GM19463 (cell line): Measurements from ENCODE around the gene TFAP2A.

Experiments
- ATAC-seq: cut with Tn5 transposase; IDR thresholded peaks from one replicate; pipeline ENCODE4 v1.9.1; 2021; ENCODE audit warnings: mild to moderate bottlenecking, moderate library complexity; ENCODE audit not compliant: unreplicated experiment

TFAP2A gene

GRCh38 chr6:10426781-10427279 is 12.0 kb upstream of the TFAP2A start:
- no peak for ATAC-seq

GRCh38 chr6:10425975-10426780 is 11.3 kb upstream of the TFAP2A start:
- ATAC-seq: peak; percentile 57

- no peak for ATAC-seq
These were observed 10.5 kb upstream of the TFAP2A start for GRCh38 chr6:10425176-10425974.

- no peak for ATAC-seq
These were observed 9.2 kb upstream of the TFAP2A start for GRCh38 chr6:10424040-10424439.

- no peak for ATAC-seq
These were observed 7.8 kb upstream of the TFAP2A start for GRCh38 chr6:10422737-10423034.

- no peak for ATAC-seq
These were observed 7.3 kb upstream of the TFAP2A start for GRCh38 chr6:10421921-10422736.

GRCh38 chr6:10421158-10421920 is 6.5 kb upstream of the TFAP2A start:
- ATAC-seq: no peak

GRCh38 chr6:10420546-10421157 is 5.8 kb upstream of the TFAP2A start:
- no peak for ATAC-seq

GRCh38 chr6:10419749-10420545 is 5.1 kb upstream of the TFAP2A start:
- no peak for ATAC-seq

- peak; percentile 40 for ATAC-seq
These were observed 4.2 kb upstream of the TFAP2A start for GRCh38 chr6:10418862-10419748.

GRCh38 chr6:10418361-10418861 is 3.5 kb upstream of the TFAP2A start:
- peak; percentile 3 for ATAC-seq

- ATAC-seq: no peak
These were observed 2.8 kb upstream of the TFAP2A start for GRCh38 chr6:10417681-10418104.

GRCh38 chr6:10416863-10417641 is 2.2 kb upstream of the TFAP2A start:
- no peak for ATAC-seq

GRCh38 chr6:10416516-10416862 is 1.6 kb upstream of the TFAP2A start:
- ATAC-seq: no peak

GRCh38 chr6:10415617-10416480 is 975 bp upstream of the TFAP2A start:
- no peak for ATAC-seq
